Skeletal muscle cell (primary cell): Measurements from ENCODE around the gene ELMO1.

Source experiments
- DNase-seq: peaks from one replicate; pipeline ENCODE4 v3.0.0-alpha.2; 2010; ENCODE audit warnings: low read depth
- H3K4me3 ChIP-seq: 2 replicates; pipeline ENCODE4 v1.5.1; 2011; ENCODE audit warnings: low read depth, mild to moderate bottlenecking, control low read depth, low read length, moderate library complexity

ELMO1 gene

GRCh38 chr7:37031571-37032257 is 416.9 kb downstream of the ELMO1 start:
- peak; percentile 98 for DNase-seq
- no peak overlapping the region for H3K4me3 ChIP-seq

- DNase-seq: no peak
- no peak overlapping the region for H3K4me3 ChIP-seq
Measured at GRCh38 chr7:37028909-37029440, 419.7 kb downstream of the ELMO1 start.

- DNase-seq: no peak
Measured at GRCh38 chr7:37027557-37028341, 420.9 kb downstream of the ELMO1 start.

DNA sequence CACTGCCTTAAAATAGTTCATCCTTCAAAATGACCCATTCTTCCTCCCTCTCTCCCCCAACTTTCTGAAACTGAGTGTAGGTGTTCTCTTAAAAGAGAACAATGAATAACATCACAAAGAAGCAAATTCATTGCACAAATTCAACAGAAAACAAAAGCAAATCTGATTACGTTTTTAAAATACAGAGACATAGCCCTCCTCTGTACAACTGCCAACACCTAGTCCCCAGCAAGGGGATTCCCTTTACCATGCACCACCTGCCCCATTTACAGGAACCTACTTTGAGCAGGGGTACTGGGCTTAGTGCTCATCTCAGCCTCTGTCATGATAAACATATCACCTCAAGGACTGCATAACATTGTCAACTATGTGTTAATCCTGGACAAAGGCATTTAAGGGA is 421.6 kb downstream of the ELMO1 start:
- H3K4me3 ChIP-seq: no peak overlapping the region
- no peak for DNase-seq

More at GRCh38 chr7:37027557-37028341, 420.9 kb downstream of the ELMO1 start:
- no peak overlapping the region for H3K4me3 ChIP-seq

GRCh38 chr7:37018954-37019353 is 429.7 kb downstream of the ELMO1 start:
- H3K4me3 ChIP-seq: no peak overlapping the region
- no peak for DNase-seq

GRCh38 chr7:37016064-37016878 is 432.4 kb downstream of the ELMO1 start:
- DNase-seq: no peak
- no peak overlapping the region for H3K4me3 ChIP-seq

DNA sequence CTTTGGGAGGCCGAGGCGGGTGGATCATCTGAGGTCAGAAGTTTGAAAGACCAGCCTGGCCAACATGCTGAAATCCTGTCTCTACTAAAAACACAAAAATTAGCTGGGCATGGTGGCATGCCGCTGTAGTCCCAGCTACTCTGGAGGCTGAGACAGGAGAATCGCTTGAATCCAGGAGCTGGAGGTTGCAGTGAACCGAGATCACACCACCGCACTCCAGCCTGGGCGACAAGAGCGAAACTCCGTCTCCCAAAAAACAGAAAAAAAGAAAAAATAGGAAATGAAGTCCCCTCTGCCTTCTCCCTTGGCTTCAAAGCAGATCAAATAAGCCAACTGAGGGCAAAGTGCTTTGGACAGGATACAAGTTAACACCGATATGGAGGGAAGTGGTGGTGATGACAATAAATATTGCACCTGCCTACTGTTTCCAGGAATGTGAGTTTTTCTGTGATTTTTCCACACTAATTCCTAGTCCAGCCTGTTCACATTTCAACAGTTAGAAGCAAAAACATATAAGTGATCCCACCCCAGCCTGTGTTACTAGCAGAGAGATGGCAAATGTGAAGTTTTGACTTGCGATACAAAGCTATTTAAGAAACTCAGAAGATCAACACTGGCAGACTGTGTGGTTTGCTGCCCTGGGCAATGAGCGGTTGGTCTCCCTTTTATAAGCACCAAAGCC is 433.2 kb downstream of the ELMO1 start:
- H3K4me3 ChIP-seq: no peak overlapping the region
- DNase-seq: no peak

GRCh38 chr7:37013771-37014170 is 434.9 kb downstream of the ELMO1 start:
- no peak overlapping the region for H3K4me3 ChIP-seq
- no peak for DNase-seq

DNA sequence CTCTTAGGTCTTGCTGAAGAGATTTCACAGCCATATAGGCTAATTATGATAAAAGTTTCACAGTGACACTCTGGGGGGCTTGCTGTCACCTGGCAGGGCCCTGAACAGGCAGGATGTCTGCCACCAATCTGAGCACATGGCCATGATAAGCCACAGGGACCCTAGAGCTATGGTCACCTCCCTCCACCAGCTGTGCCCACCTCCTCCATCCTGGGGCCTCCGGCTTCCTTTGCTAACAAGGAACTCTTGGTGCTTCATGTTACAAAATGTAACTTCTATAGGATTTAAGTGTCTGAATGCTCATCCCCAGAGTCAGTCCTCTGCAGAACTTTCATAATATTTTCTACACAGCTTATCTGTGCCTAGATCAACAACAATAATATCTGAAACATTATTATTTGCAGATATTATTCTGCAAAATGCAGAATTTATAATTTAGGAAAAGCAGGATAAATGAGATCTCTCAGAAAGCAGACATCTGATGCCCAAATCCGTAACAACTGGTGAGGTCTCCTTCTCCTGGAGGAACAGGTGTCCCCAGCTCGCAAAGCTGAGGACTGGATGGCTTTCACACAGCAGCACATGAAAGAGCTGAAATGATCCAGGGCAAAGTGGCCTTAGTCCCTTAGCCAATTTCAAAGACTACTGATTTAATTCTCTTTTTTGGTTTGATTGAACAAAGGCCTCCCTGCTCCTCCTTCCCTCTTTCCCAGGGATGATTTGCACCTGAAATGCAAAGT is 437.3 kb downstream of the ELMO1 start:
- no peak overlapping the region for H3K4me3 ChIP-seq

GRCh38 chr7:37009125-37009675 is 439.5 kb downstream of the ELMO1 start:
- H3K4me3 ChIP-seq: no peak overlapping the region
- no peak for DNase-seq

More for the DNA sequence above, 437.3 kb downstream of the ELMO1 start:
- no peak for DNase-seq

GRCh38 chr7:37007691-37008090 is 441.0 kb downstream of the ELMO1 start:
- DNase-seq: no peak
- no peak overlapping the region for H3K4me3 ChIP-seq

- H3K4me3 ChIP-seq: no peak overlapping the region
- no peak for DNase-seq
Measured at GRCh38 chr7:37007268-37007667, 441.4 kb downstream of the ELMO1 start.

GRCh38 chr7:37006764-37007163 is 441.9 kb downstream of the ELMO1 start:
- DNase-seq: no peak
- no peak overlapping the region for H3K4me3 ChIP-seq

DNA sequence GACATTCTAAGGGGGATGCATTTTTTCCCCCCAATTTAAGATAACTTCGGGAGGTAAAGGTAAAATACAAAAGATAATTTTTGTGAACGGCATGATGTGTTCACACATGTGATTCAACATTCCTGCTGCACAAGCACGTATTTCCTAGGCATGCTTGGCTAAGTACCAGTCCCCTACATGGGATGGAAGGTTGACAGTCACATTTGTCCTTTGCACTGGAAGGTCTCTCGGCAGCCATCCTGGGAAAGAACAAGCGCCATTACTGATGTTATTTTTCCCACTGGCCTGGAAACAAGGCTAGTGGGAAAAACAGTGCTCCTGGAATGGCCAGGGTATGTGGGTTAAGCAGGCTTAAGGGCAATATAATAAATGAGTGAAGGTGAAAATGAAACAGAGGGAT is 448.2 kb downstream of the ELMO1 start:
- no peak overlapping the region for H3K4me3 ChIP-seq
- no peak for DNase-seq

- DNase-seq: no peak
Measured at GRCh38 chr7:36999626-37000485, 448.8 kb downstream of the ELMO1 start.

GRCh38 chr7:36995776-36996175 is 452.9 kb downstream of the ELMO1 start:
- H3K4me3 ChIP-seq: no peak overlapping the region
- DNase-seq: no peak

More at GRCh38 chr7:36999626-37000485, 448.8 kb downstream of the ELMO1 start:
- no peak overlapping the region for H3K4me3 ChIP-seq

DNA sequence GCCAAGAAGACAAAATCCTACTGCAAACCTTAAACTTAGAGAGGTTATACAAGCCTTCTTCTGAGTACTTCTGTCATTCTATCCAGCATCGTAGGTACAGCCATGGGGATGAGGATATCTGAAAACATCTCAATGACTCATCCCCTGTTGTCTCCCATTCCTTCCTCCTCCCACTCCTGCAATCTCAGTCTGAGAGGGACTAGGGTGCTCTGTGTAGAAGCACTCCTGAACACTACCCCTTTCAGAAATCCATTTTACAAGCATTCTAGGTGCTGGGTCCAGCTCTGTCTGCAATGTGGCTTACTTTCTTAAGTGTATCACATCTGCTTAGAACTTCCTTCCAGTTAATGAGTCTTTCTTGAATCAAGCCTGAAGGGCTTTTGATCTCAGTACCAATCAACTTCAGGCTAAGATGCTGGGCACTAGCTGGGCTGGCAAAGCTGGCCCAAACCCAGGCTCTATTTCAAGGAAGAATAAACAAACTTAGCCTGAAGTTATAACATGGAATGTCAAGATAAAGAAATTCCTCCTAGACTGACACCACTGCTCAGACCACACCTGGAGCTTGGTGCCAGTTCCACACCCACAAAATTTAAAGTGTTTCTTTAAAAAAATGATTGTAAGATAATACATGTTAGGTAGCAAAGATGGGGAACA is 454.1 kb downstream of the ELMO1 start:
- H3K4me3 ChIP-seq: no peak overlapping the region
- no peak for DNase-seq
